Measurements from ENCODE around the gene AKIRIN2. TPM values are rescaled to one million over a fixed set of nuclear protein-coding genes. Genes with fewer than 3 reads are reported as not detected.

AKIRIN2 gene
- total RNA-seq, 6 experiments from 2014 or later = 10.6 to 25.3 (median 18.6) TPM

- peaks cover 3 to 21% (median 10%) of the 10 kb centered on the region in 4 donors for H3K36me3 ChIP-seq
- intact Hi-C loops (cut with DNase I) = no loop called here
- no peak for DNase-seq
- no peak overlapping the region for H3K4me3 ChIP-seq
- H3K27ac ChIP-seq = no peak overlapping the region
- H3K27me3 ChIP-seq = no peaks in the 10 kb centered on the region
- no peaks in the 10 kb centered on the region for H3K9me3 ChIP-seq
- ATAC-seq = no peak
- H3K4me1 ChIP-seq = peaks cover 0 to 45% (median 7%) of the 10 kb centered on the region in 4 donors
- TF ChIP-seq POLR2A (IDR thresholded peaks at IDR 0.05) (no peak), CTCF (IDR thresholded peaks at IDR 0.05) (no peak)
Observed at GRCh38 chr6:87682310-87682709, 19.7 kb downstream of the AKIRIN2 start.

DNA sequence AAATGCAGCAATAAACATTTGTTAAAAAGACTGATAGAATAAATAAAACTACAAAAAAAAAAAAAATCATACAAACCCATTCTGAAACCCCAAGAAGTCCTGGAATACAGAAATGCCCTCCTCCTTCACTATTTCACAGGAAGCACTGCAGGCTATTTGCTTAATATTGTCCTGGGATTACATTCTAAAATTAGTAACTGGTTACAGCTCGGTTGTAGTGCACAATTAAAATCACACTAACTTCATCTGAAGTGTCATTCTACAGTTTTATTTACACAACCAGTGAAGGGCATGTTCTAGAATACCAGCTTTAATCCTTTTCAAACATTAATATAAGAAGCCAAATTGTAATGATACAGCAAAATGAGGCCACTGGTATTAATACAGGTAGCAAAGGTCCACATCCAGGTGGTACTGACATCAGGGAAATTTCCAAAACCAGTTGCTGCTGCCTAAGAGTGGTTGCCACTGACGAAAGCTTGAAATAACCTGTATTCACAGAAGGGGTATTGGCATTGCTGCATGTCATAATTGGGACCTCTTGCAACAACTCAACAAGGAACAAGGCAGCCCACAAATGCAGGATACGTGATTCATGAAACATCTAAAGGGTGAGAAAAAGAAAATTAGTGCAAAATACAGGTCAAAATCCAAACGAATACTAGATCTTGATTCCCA is 26.9 kb downstream of the AKIRIN2 start:
- H3K9me3 ChIP-seq = no peaks in the 10 kb centered on the region
- DNase-seq (no peak), ATAC-seq (peak in 2 of 4 donors; percentile 17 to 26)
- no peak overlapping the region for H3K4me3 ChIP-seq
- WGBS (ENCODE audit: insufficient coverage, low coverage, low lambda C conversion rate, missing lambda C conversion rate) = 30% methylated on average over 4 of the region's 4 CpGs
- intact Hi-C loops (cut with DNase I) = no loop called here
- peak overlapping the region in 1 of 3 donors; percentile 79 for H3K27ac ChIP-seq
- peaks cover 0 to 50% (median 21%) of the 10 kb centered on the region in 4 donors for H3K4me1 ChIP-seq
- no peaks in the 10 kb centered on the region for H3K27me3 ChIP-seq
- H3K36me3 ChIP-seq = peaks cover 5 to 36% (median 10%) of the 10 kb centered on the region in 4 donors
- TF ChIP-seq POLR2A (IDR thresholded peaks at IDR 0.05) (no peak), CTCF (IDR thresholded peaks at IDR 0.05) (no peak)

DNA sequence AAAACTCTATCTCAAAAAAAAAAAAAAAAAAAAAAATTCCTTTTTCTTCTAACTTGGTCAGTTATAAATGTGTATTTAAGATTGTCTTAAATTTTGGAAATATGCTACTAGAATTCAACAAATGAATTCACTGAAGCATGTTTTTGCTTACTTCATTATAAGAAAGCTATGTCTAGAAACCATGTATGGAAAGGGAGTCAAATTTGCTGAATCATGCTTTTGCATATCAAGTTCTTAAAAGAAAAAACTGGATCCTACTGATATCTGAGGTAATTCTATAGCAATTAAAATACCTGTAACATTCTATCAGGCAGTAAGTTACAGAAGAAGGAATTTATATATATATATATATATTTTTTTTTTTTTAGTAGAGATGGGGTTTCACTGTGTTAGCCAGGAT is 27.7 kb downstream of the AKIRIN2 start:
- intact Hi-C loops (cut with DNase I) = no loop called here
- H3K4me3 ChIP-seq = no peak overlapping the region
- H3K36me3 ChIP-seq = peaks cover 5 to 36% (median 10%) of the 10 kb centered on the region in 4 donors
- TF ChIP-seq POLR2A (IDR thresholded peaks at IDR 0.05) (no peak), CTCF (IDR thresholded peaks at IDR 0.05) (no peak)
- DNase-seq = no peak
- H3K4me1 ChIP-seq = peaks cover 0 to 59% (median 21%) of the 10 kb centered on the region in 4 donors
- peak overlapping the region in 1 of 3 donors; percentile 79 for H3K27ac ChIP-seq
- no peak for ATAC-seq
- no peaks in the 10 kb centered on the region for H3K27me3 ChIP-seq
- no peaks in the 10 kb centered on the region for H3K9me3 ChIP-seq

DNA sequence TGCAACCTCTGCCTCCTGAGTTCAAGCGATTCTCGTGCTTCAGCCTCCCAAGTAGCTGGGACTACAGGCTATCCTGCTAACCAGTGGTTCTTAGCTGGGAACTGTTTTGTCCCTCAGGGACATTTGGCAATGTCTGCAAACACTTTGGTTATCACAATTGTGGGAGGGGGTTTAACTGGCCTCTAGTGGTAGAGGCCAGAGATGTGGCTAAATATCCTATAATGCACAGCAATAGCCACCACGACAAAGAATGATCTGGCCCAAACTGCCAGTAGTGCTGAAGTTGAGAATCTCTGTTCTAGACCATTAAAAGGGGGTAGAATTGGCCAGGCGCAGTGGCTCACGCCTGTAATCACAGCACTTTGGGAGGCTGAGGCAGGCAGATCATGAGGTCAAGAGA is 28.8 kb downstream of the AKIRIN2 start:
- TF ChIP-seq POLR2A (IDR thresholded peaks at IDR 0.05) (no peak), CTCF (IDR thresholded peaks at IDR 0.05) (no peak)
- H3K9me3 ChIP-seq = no peaks in the 10 kb centered on the region
- peaks cover 0 to 64% (median 21%) of the 10 kb centered on the region in 4 donors for H3K4me1 ChIP-seq
- H3K4me3 ChIP-seq = no peak overlapping the region
- no peaks in the 10 kb centered on the region for H3K27me3 ChIP-seq
- H3K27ac ChIP-seq = peak overlapping the region; percentile 77 to 89 (median 79)
- intact Hi-C loops (cut with DNase I) = no loop called here
- DNase-seq (no peak), ATAC-seq (no peak)
- H3K36me3 ChIP-seq = peaks cover 5 to 31% (median 8%) of the 10 kb centered on the region in 4 donors
- WGBS (ENCODE audit: insufficient coverage, low coverage, low lambda C conversion rate, missing lambda C conversion rate) = 100% methylated on average over 2 of the region's 5 CpGs
